NCI-H446 (cell line): ENCODE measurements around the gene ZNF165.
A peak's percentile ranks its signal among the peaks of the same experiment; 100 is the strongest.
"Not testable (repeated sequence)": the region's sequence is repeated elsewhere in the genome, so short reads cannot be mapped to it uniquely, and the experiment has no call there.

Source experiments
- DNase-seq, 2 experiments: peaks; one replicate each; lab custom pipeline; 2025; lab: John Stamatoyannopoulos, UW

ZNF165 gene

DNA sequence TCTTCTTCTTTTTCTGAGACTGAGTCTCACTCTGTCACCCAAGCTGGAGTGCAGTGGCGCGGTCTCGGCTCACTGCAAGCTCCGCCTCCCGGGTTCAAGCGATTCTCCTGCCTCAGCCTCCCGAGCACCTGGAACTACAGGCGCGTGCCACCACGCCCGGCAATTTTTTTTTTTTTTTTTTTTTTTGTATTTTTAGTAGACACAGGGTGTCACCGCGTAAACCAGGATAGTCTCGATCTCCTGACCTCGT, at the start of gene ZNF165:
Gene ZNF165, plus strand, starts transcription at position 188 of the 250 bp plus-strand sequence. CDS start 4,913 bp downstream, outside the sequence.
- not testable (repeated sequence) for DNase-seq

DNA sequence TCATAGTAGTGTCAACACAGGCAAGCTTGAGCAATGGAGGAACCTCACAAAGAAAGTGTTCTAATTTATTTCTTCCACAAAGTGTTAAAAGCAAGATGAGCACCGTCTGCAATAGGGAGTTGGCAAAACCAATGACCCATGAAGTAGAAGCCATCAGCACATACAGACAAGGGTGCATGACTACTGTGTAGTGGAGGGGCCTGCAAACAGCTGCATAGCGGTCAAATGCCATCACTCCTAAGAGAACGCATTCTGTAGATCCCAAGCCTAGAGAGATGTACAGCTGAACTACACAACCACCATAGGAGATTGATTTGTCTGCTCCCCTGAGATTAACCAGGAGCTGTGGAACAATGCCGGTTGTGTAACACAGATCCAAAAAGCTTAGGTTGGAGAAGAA, 26.8 kb upstream of the ZNF165 start:
- no peak for DNase-seq

DNA sequence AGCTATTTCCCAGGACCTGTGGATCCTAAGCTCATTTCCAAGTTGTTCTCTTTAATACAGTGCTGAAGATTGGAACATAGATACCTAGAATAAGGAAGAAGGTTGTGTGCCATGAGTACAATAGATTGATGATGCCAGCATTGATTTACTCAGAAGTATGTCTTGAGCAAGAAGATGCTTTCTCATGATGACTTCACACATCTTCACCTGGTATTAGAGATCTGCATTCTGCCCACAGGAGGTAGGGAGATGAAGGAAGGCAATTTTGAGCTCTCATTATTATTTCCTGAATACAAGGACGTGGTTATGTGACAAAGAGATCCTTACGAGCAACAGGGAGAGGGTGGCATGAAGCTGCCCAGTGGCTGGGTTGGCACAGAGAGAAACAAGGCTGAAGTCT, 20.0 kb upstream of the ZNF165 start:
- DNase-seq = no peak

DNA sequence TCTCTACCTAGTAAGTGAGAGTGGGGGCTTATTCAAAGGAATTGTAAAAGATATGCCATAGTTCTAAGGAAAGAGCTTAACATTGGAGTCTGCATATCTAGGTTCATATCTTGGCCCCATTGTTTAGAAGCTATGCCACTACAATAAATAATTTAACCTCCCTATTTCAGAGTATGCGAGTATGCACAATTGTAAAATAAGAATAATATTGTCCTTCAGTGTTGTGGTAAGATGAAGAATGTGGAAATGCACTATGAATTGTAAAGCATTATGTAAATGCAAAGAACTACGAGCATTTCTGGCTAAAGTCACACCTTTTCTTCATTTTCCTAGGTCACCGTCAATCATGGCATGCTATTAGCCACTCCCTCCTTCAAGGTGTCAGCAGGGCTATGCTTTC, 16.1 kb upstream of the ZNF165 start:
- DNase-seq = no peak

DNA sequence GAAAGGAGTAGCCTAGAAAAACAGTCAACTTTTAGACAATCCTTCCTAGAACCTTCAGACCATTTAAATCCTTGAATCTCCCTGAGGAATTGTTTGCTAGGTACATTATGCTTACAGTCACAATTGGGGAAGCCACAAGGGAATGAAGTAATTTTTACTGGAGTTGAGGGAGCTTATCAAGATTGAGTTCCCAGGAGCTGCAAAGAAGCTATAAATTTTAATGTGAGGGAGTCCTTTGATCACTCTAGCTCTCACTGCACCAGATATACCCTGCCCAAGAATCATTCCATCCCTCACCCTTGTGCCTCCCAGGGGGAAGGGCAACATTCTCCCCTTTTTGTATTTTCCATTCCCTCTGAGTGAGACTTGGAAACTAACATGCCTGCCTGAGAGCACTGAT, 12.3 kb upstream of the ZNF165 start:
- no peak for DNase-seq

DNA sequence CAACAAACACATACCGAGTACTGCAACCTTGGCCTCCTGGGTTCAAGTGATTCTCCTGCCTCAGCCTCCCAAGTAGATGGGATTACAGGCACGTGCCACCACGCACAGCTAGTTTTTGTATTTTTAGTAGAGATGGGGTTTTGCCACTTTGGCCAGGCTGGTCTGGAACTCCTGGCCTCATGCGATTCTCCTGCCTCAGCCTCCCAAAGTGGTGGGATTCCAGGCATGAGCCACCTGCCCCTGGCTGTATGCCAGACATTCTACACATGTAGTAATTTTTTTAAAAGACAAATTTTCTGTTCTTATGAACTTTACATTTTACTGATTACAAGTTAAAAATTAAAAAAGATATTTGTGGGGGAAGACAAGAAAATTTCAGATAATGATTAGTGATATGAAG, 9.4 kb upstream of the ZNF165 start:
- DNase-seq = not testable (repeated sequence)

DNA sequence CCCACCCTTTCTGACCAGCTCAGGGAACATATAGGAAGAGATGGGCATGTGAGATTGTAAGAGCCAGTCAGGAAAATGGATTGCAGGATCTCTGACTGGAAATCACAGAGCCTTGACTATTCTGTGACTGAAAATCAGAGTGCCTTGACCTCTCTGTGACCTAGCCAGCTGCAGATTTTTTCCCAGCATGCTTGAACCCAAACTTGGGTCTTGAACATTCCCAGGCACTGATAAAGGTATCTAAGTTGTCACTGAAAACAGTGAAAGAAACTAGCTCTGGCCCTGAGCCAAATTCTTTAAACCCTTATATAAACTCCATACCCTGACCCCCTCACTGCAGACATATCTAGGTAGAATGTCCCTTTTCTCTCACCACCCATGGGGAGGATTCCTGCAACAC, 2.3 kb upstream of the ZNF165 start:
- DNase-seq = no peak

DNA sequence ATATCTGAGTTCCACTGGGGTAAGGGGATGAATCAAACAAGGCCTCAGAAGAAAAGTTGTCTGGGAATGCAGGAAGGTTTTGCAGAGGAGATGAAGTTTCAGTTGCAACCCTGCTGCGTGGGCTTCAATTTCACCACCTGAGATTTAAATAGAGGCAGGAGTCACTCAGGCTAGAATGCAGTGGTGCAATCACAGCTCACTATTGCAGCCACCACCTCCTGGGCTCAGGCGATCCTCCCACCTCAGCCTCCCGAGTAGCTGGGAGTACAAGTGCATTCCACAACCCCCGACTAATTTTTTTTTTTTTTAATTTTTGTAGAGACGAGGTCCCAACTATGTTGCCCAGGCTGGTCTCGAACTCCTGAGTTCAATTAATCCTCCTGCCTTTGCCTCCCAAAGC, 1.5 kb upstream of the ZNF165 start:
- DNase-seq = no peak

DNA sequence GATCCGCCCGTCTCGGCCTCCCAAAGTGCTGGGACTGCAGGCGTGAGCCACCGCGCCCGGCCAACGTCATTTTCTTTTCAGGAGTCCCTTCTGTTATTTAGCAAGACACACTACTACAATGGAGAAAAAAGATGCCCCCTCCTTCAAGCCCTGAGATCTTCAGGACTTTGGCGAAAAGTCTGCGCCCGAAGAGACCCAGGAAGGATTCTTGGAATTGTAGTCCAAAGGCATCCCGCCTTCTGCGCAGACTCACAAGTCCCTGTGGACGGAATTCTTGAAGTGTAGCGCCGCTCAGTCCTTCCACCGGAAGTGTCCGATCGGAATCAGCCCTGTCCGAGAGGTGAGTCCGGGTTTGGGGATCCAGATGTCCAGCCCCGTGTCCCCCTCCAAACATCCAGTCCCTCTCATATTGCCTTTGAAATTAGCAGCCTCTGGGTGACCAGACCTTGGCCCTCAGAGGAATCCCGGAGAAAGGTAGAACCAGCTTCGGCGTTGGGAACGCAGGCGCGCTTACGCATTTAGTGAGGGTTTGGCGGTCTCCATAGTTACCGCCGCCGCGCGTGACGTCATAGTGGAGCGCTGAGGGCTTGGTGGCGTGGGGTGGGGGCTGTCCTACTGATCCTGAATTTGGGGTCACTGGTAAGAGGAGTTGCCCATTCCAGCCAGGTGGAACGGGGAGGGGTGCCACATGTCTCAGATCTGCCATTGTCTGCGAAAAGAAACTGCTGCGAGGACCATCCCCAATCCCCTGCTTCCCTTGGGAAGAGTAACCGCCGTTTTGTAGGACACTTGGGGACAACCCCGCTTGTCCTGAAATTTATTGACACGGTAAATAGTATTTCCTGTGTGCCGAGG, 490 bp downstream of the ZNF165 start:
- DNase-seq = peak; percentile 91 to 93

DNA sequence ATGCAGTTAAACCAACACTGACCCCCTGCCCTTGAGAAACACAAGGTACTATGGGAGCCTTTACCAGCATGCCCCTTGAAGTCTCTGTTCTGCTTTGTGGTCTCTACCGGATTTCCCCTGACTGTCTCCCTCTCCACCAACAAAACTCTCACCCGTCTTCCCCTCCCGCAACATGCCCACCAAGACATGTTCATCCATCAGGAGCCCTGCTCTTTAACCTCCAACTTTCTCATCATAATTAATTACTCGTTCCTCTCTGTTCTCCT, 1.1 kb downstream of the ZNF165 start:
- DNase-seq = no peak

DNA sequence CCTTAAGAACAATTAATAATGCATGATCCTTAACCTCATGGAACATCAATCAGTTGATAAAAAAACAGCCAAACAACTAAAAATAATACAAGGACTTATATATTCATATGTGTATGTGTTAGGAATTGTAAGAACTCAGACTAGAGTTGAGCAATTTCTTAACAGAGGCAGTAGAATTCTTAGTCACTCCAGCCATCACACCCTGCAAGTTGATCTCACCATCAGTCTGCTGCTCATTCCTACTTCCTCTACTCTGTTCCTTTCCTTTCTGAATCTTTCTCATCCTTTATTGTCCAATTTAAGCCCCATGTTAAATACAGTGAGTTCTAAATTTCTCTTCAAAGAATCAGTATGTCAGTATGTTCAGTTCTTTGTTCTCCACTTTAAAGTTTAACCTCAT, 2.6 kb downstream of the ZNF165 start:
- no peak for DNase-seq

DNA sequence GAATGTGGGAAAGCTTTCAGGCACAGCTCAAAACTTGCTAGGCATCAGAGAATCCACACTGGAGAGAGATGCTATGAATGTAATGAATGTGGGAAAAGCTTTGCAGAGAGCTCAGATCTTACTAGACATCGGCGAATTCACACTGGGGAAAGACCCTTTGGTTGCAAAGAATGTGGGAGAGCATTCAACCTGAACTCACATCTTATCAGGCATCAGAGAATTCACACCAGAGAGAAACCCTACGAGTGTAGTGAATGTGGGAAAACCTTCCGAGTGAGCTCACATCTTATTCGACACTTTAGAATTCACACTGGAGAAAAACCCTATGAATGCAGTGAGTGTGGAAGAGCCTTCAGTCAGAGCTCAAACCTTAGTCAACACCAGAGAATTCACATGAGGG, 8.7 kb downstream of the ZNF165 start:
- no peak for DNase-seq

DNA sequence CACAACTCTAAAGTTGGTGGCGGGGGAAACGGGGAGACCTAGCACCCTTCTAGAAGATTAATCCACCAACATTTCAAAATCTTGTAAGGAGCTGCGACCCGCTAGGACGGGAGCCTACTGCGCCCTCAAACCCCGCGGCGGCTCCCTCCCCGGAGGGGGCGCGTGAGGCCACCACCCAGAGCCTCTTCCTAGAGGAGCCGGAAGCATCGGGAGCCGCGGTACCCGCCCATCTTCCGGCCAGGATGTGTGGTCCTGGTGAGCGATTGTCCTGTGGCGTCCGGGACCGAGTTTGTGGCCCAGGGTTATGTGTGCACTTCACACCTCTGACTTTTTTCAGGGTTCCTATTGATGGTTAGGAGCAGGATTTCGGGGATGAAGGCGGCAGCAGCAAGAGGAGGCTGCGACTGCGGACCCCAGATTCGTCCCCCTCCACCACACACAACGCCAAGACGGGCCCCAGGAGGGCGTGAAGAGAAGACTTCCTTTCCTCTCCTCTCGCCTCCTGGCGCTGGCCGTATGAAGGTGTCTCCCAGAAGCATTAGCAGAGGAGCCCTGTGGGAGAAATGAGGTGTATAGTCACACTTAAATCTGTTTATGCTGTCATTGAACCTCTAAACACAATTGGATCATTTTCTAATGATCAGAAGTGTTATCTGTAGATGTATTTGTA, 10.7 kb downstream of the ZNF165 start:
- no peak for DNase-seq

DNA sequence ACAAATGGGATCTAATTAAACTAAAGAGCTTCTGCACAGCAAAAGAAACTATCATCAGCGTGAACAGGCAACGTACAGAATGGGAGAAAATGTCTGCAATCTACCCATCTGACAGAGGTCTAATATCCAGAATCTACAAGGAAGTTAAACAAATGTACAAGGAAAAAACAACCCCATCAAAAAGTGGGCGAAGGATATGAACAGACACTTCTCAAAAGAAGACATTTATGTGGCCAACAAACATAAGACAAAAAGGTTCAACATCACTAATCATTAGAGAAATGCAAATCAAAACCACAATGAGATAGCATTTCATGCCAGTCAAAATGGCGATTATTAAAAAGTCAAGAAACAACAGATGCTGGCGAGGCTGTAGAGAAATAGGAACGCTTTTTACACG, 21.9 kb downstream of the ZNF165 start:
- DNase-seq = not testable (repeated sequence)

DNA sequence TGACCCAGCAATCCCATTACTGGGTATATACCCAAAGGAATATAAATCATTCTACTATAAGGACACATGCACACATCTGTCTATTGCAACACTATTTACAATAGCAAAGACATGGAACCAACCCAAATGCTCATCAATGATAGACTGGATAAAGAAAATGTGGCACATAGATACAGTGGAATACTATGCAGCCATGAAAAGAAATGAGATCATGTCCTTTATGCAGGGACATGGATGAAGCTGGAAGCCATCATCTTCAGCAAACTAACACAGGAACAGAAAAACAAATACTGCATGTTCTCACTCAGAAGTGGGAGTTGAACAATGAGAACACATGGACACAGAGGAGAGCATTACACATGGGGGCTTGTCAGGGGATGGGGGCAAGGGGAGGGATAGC, 22.3 kb downstream of the ZNF165 start:
- DNase-seq = not testable (repeated sequence)

DNA sequence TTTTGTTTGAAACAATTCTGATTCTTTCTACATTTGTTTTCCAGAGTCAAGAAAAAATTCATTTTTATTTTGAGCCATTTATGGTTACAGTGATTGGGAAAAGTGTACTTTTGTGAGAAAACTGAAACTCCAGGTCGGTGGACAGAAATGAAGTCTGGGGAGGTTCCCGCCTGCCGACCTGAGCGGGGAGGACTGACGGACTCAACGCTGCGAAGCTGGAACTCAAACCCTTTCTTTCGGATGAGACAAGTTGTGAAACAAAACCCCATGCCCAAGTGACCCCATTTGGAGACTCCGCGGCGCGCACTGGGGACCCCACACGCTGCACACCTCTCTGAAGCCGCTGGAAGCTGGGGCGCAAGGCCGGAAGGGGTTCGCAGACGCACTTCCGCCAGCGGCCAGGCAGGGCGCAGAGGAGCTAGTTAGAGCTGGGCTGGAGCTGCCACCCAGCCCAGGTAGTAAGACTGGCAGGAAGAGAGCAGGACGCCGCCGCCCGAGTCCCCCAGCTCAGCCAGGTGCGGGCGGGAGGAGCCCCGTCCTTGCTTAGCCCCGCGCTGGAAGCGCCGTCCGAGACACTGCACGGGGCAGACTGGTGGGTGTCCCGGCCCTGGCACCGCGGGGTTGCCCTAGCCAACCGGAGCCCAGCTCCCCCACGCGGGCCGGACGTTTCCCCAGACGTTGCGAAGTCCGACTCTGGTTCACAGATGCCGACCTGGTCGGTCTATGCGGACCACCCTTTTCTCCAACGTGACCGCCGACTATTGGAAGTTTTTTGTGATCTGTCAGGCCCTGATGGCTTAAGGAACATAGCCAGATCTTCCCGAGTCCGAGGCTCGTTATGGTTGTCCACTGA, 24.2 kb downstream of the ZNF165 start:
- peak; percentile 28 to 66 for DNase-seq

DNA sequence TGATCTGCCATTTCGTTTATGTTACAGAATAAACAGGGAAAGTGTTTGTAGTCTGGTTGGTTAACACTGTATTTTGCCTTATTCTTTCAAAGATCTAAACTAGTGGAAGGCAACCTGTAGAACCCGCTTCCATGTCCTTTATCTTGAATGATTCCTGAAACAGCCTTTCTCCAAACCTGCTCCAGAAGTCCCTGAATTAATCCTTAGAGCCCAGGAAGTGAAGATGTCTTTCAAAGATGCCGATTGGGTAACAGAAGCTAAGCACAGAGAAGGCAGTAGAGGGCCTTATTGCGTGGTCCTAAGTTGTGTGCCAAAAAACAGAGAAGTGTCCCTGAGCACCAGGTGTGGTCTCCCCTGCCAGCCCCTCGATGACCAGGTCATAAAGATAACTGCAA, 24.9 kb downstream of the ZNF165 start:
- no peak for DNase-seq

DNA sequence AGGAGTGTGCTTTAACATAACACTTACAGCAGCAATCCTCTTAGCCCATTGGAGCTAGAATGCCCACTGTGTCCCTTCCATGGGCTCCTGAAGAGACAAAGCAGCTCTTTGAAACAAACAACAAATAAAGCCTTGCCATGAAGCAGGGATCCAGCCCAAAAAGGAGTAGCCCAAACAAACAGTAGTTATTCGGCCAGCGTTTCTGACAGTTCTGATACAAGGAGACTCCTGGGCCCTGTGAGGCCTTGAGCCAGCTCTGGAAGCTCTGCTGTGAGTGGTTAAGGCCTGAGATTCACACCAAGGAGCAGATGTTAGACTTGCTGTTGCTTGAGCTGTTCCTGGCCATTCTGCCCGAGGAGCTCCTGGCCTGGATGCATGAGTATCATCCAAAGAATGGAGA, 27.1 kb downstream of the ZNF165 start:
- DNase-seq = no peak

DNA sequence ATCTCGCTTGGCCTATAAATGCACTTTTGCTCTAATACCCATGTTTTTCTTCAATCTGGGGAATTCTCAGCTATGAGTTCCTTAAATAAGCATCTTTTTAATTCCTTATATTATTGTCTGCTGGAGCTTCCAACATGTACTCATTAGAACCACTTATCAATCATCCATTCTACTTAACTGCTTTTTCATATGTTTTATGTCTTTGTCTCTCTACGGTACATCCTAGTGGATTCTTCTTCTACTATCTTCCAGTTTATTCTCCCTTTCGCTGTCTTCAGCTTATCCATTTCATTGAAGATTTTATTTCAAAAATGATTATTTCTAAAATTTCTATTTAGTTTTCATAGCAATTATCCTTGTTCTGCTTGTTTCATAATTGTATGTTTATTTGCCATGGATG, 31.6 kb downstream of the ZNF165 start:
- DNase-seq = no peak

DNA sequence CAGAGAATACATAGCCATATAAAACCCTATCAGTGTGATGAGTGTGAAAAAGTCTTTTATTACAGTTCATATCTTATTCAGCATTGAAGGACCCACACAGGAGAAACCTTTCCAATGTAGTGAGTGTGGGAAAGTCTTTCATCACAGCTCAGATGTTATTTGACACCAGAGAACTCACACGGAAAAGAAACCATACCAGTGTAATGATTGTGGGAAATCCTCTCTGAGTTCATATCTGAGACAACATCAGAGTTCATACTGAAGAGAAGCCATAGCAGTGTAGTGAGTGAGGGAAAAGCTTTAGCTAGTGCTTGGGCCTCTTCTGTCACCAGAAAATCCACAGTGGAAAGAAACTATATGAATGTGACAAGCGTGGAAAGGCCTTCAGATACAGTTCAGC, 35.4 kb downstream of the ZNF165 start:
- DNase-seq = no peak

DNA sequence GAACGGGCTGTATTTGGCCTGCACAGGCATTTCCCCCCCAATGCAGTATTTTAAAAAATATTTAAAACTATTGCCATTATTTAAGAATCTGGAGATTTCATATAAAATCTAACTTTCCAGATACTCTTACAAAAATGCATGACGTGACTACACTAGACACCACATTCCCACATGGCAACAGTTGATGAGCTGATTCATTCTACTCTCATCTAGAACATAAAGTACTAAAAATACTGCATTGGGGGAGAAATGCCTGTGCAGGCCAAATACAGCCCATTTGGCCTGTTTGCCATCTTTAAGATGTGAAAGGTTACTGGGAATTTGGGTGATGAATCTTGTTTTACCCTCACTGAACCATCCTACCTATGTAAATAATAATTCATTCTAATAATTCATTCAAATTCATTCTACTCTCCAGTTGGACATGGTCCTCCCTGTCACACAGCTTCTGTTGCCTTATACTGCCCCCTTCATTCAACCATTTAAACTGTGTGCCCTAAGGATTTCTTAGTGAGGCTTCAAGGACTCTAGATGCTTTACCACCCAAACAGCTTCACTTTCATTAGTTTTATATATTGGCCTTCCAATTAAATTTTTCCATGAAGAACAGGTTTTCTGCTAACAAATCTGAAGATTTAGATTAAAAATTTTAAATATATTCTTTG, 37.1 kb downstream of the ZNF165 start:
- no peak for DNase-seq

DNA sequence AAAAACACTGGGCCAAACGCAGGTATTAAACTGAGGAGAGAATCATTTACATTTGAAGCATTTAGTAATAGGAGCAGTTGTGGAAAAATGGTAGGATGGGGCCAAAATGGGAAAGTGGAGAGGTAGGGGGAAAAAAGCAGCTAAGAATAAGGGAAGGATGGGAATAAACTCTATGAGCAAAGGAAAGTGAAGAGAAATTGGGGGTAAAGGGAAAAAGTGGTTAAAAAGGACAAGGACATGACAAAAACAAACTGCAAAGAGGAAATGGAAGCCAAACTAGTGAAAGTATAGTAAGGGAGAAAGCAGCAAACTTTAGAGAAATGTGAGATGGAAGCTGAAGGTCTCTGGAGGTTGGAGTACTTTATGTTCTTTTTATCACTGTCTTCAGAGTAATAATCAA, 37.8 kb downstream of the ZNF165 start:
- DNase-seq = no peak

DNA sequence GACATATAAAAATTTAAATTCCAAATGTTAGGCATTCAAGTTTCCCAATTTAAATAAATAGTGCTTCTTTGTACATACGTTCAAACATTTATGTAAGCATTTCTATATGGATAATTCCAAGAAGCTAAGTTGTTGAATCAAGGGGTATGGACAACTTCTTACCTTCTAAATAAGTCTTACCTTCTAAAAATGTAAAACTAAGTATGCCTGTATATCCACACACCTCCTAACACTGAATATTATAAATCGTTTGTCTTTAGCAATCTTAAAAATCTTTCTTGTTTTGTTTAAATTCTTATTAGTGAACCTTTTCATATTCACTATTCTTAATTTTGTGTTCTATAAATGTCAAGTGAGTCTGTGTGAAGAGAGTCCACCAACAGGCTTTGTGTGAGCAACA, 41.5 kb downstream of the ZNF165 start:
- DNase-seq = no peak
